ENCODE data around the gene CXorf38. TPM values are rescaled to one million over a fixed set of nuclear protein-coding genes. Genes with fewer than 3 reads are reported as not detected.

Gene CXorf38
- total and polyA plus RNA-seq, 12 donors, result 2.6 to 11.9 (median 4.7) TPM

- WGBS, 2 donors, result 74 to 77% methylated on average over 7 of the region's 7 CpGs
- H3K9me3 ChIP-seq, result no peaks in the 10 kb centered on the region
- no peak overlapping the region for H3K4me3 ChIP-seq
- peak overlapping the region in 1 of 10 donors; percentile 91 for H3K27ac ChIP-seq
- TF ChIP-seq CTCF (IDR thresholded peaks at IDR 0.05), result no peak
- ATAC-seq, result no peak
- peaks cover 4 to 27% (median 12%) of the 10 kb centered on the region in 9 donors for H3K4me1 ChIP-seq
- H3K36me3 ChIP-seq, result no peaks in the 10 kb centered on the region
- no peak for DNase-seq
- intact Hi-C loops (cut with DNase I), result no loop called here
- H3K27me3 ChIP-seq, result peaks cover 0 to 73% (median 0%) of the 10 kb centered on the region in 7 donors
Measured at GRCh38 chrX:40578039-40578695, 69.2 kb downstream of the CXorf38 start.

Other genes starting within 250 kb of the CXorf38 start
- gene ATP6AP2, start 66.6 kb downstream of the CXorf38 start, total RNA-seq, result 10 to 100 TPM; 31.9 to 62.1 (median 46.8) TPM
- 10 to 100 TPM; 28.0 to 48.2 TPM for gene ATP6AP2, start 66.6 kb downstream of the CXorf38 start, polyA plus RNA-seq
- not detected for gene MPC1L, start 24.1 kb downstream of the CXorf38 start, total RNA-seq
- not detected for gene MPC1L, start 24.1 kb downstream of the CXorf38 start, polyA plus RNA-seq
- gene MED14, start 88.0 kb upstream of the CXorf38 start, total RNA-seq, result 10 to 100 TPM; 23.9 to 44.9 (median 36.1) TPM
- 10 to 100 TPM in 1 of 2 donors, 1 to 10 TPM in 1; 7.1 to 10.7 TPM for gene MED14, start 88.0 kb upstream of the CXorf38 start, polyA plus RNA-seq